Measurements from ENCODE around the gene HCFC1.

The HCFC1 gene

GRCh38 chrX:153937056-153937455, 34.6 kb downstream of the HCFC1 start:
- no peak for DNase-seq

GRCh38 chrX:153935326-153935851, 36.2 kb downstream of the HCFC1 start:
- DNase-seq = no peak

GRCh38 chrX:153934762-153935325, 36.8 kb downstream of the HCFC1 start, which contains the start of gene NAA10:
TSS of gene NAA10 (minus strand) at chrX:153935037. CDS start at chrX:153934904, 133 bp downstream.
- DNase-seq = peak; percentile 12

- no peak for DNase-seq
These were observed 37.4 kb downstream of the HCFC1 start for GRCh38 chrX:153934148-153934761.

- no peak for DNase-seq
These were observed 37.9 kb downstream of the HCFC1 start for GRCh38 chrX:153933748-153934147.

- DNase-seq = no peak
These were observed 39.2 kb downstream of the HCFC1 start for GRCh38 chrX:153932220-153932915.

- DNase-seq = no peak
These were observed 39.9 kb downstream of the HCFC1 start for GRCh38 chrX:153931748-153932147.

- DNase-seq = no peak
These were observed 40.5 kb downstream of the HCFC1 start for GRCh38 chrX:153931151-153931550.

GRCh38 chrX:153930011-153930910, 41.4 kb downstream of the HCFC1 start:
- DNase-seq = no peak

- DNase-seq = no peak
These were observed 42.0 kb downstream of the HCFC1 start for GRCh38 chrX:153929576-153929975.

GRCh38 chrX:153928846-153929245, 42.8 kb downstream of the HCFC1 start:
- no peak for DNase-seq

GRCh38 chrX:153927922-153928760, 43.5 kb downstream of the HCFC1 start:
- peak; percentile 81 for DNase-seq

GRCh38 chrX:153927672-153927921, 44.0 kb downstream of the HCFC1 start:
- DNase-seq = no peak

- peak; percentile 2 for DNase-seq
These were observed 44.6 kb downstream of the HCFC1 start for GRCh38 chrX:153926858-153927671.

- DNase-seq = no peak
These were observed 45.1 kb downstream of the HCFC1 start for GRCh38 chrX:153926552-153926857.

GRCh38 chrX:153925739-153926551, 45.7 kb downstream of the HCFC1 start, which contains the start of gene ARHGAP4:
TSS of gene ARHGAP4 (minus strand) at chrX:153926264. CDS start at chrX:153926202, 62 bp downstream.
- no peak for DNase-seq

GRCh38 chrX:153925387-153925738, 46.3 kb downstream of the HCFC1 start:
- no peak for DNase-seq

- no peak for DNase-seq
These were observed 47.3 kb downstream of the HCFC1 start for GRCh38 chrX:153924149-153924861.

- DNase-seq = no peak
These were observed 48.4 kb downstream of the HCFC1 start for GRCh38 chrX:153922932-153923857.

Measured in kidney glomerular epithelial cell (primary cell).